ENCODE data around the gene PTPN1.
"Not testable (repeated sequence)": the region's sequence is repeated elsewhere in the genome, so short reads cannot be mapped to it uniquely, and the experiment has no call there.

Gene PTPN1

GRCh38 chr20:50560867-50561266 lies 50.7 kb downstream of the PTPN1 start:
- DNase-seq: no peak

GRCh38 chr20:50561379-50562078 lies 51.3 kb downstream of the PTPN1 start:
- no peak for DNase-seq

GRCh38 chr20:50562262-50562701 lies 52.1 kb downstream of the PTPN1 start:
- no peak for DNase-seq

- no peak for DNase-seq
These were observed 53.2 kb downstream of the PTPN1 start for GRCh38 chr20:50563133-50563944.

- DNase-seq: no peak
These were observed 55.2 kb downstream of the PTPN1 start for GRCh38 chr20:50565383-50565782.

GRCh38 chr20:50565871-50566270 lies 55.7 kb downstream of the PTPN1 start:
- DNase-seq: no peak

- no peak for DNase-seq
These were observed 57.8 kb downstream of the PTPN1 start for GRCh38 chr20:50567860-50568548.

GRCh38 chr20:50568549-50568942 lies 58.4 kb downstream of the PTPN1 start:
- no peak for DNase-seq

GRCh38 chr20:50569487-50569863 lies 59.3 kb downstream of the PTPN1 start:
- not testable (repeated sequence) for DNase-seq

GRCh38 chr20:50569864-50570836 lies 60.0 kb downstream of the PTPN1 start:
- no peak for DNase-seq

- no peak for DNase-seq
These were observed 61.3 kb downstream of the PTPN1 start for GRCh38 chr20:50571466-50571865.

- peak; percentile 21 for DNase-seq
These were observed 63.0 kb downstream of the PTPN1 start for GRCh38 chr20:50572938-50573777.

- DNase-seq: no peak
These were observed 63.9 kb downstream of the PTPN1 start for GRCh38 chr20:50574108-50574507.

- DNase-seq: no peak
These were observed 64.4 kb downstream of the PTPN1 start for GRCh38 chr20:50574586-50574985.

GRCh38 chr20:50575865-50576720 lies 65.9 kb downstream of the PTPN1 start:
- peak; percentile 38 for DNase-seq

- DNase-seq: no peak
These were observed 67.2 kb downstream of the PTPN1 start for GRCh38 chr20:50577175-50578018.

GRCh38 chr20:50578061-50578777 lies 68.0 kb downstream of the PTPN1 start:
- no peak for DNase-seq

GRCh38 chr20:50578778-50579165 lies 68.6 kb downstream of the PTPN1 start:
- no peak for DNase-seq

- DNase-seq: no peak
These were observed 69.3 kb downstream of the PTPN1 start for GRCh38 chr20:50579511-50579910.

All from retina (tissue), 1 donor.